GM21515 (cell line): Measurements from ENCODE around the gene CABLES1.
"Not testable (repeated sequence)": the region's sequence is repeated elsewhere in the genome, so short reads cannot be mapped to it uniquely, and the experiment has no call there.

ENCODE experiments used
- ATAC-seq: cut with Tn5 transposase; IDR thresholded peaks from one replicate; pipeline ENCODE4 v1.9.1; 2021; ENCODE audit not compliant: unreplicated experiment

The CABLES1 gene

GRCh38 chr18:23141104-23141999 lies 6.1 kb downstream of the CABLES1 start:
- ATAC-seq = no peak

GRCh38 chr18:23142251-23142929 lies 7.1 kb downstream of the CABLES1 start:
- ATAC-seq = no peak

- no peak for ATAC-seq
Observed at GRCh38 chr18:23143016-23143814, 7.9 kb downstream of the CABLES1 start.

- ATAC-seq = no peak
Observed at GRCh38 chr18:23143815-23144261, 8.6 kb downstream of the CABLES1 start.

- ATAC-seq = no peak
Observed at GRCh38 chr18:23144640-23145039, 9.4 kb downstream of the CABLES1 start.

- no peak for ATAC-seq
Observed at GRCh38 chr18:23145621-23146020, 10.3 kb downstream of the CABLES1 start.

GRCh38 chr18:23146861-23147469 lies 11.7 kb downstream of the CABLES1 start:
- no peak for ATAC-seq

- no peak for ATAC-seq
Observed at GRCh38 chr18:23148382-23148781, 13.1 kb downstream of the CABLES1 start.

- ATAC-seq = no peak
Observed at GRCh38 chr18:23149570-23149969, 14.3 kb downstream of the CABLES1 start.

- ATAC-seq = no peak
Observed at GRCh38 chr18:23151414-23152099, 16.3 kb downstream of the CABLES1 start.

GRCh38 chr18:23154030-23154429 lies 18.7 kb downstream of the CABLES1 start:
- ATAC-seq = no peak

- no peak for ATAC-seq
Observed at GRCh38 chr18:23154823-23155500, 19.7 kb downstream of the CABLES1 start.

- ATAC-seq = no peak
Observed at GRCh38 chr18:23155537-23155936, 20.3 kb downstream of the CABLES1 start.

- no peak for ATAC-seq
Observed at GRCh38 chr18:23156134-23156533, 20.8 kb downstream of the CABLES1 start.

GRCh38 chr18:23158058-23158457 lies 22.8 kb downstream of the CABLES1 start:
- ATAC-seq = no peak

GRCh38 chr18:23158884-23159283 lies 23.6 kb downstream of the CABLES1 start:
- ATAC-seq = not testable (repeated sequence)

- ATAC-seq = no peak
Observed at GRCh38 chr18:23159344-23159743, 24.1 kb downstream of the CABLES1 start.

- no peak for ATAC-seq
Observed at GRCh38 chr18:23162473-23162872, 27.2 kb downstream of the CABLES1 start.

GRCh38 chr18:23163786-23164533 lies 28.7 kb downstream of the CABLES1 start:
- ATAC-seq = no peak
